GM21825 (cell line): ENCODE data around the gene BTBD18.
"Not testable (repeated sequence)": the region's sequence is repeated elsewhere in the genome, so short reads cannot be mapped to it uniquely, and the experiment has no call there.

Experiments
- ATAC-seq: cut with Tn5 transposase; IDR thresholded peaks from one replicate; pipeline ENCODE4 v1.9.1; 2021; ENCODE audit warnings: mild to moderate bottlenecking, moderate library complexity; ENCODE audit not compliant: unreplicated experiment

BTBD18 gene

DNA sequence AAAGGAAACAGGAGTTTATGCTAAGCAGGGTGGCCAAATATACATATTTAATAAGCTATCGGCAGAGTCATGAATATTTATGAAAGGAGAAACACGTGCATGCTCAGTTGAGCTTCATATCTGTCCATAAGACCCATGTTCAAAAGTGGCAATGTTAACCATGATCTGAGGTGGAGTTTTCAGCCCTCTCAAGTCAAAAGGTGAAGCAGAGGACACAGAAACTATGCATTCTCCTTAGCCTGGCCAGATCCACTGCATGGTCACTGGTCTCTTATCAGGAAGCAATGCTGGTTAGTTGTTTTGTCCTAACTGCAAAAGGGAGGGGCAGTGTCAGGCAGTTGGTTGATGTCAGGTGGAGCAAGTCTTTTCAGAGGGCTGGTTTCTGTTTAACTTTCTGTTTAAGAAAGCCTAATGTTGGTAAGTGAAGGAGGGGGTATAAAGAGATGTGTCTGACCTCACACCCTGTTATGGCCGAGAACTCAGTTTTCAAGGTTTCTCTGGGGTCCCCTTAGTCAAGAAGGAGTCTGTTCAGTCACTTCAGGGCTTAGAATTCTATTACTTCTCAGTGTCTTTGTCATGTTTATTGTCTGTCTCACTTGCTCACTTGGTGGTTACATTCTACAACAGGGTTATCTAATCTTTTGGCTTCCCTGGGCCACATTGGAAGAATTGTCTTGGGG is 15.9 kb downstream of the BTBD18 start:
- no peak for ATAC-seq

- no peak for ATAC-seq
Measured at GRCh38 chr11:57732661-57733060, 19.0 kb downstream of the BTBD18 start.

GRCh38 chr11:57729479-57729878 is 22.1 kb downstream of the BTBD18 start:
- no peak for ATAC-seq

DNA sequence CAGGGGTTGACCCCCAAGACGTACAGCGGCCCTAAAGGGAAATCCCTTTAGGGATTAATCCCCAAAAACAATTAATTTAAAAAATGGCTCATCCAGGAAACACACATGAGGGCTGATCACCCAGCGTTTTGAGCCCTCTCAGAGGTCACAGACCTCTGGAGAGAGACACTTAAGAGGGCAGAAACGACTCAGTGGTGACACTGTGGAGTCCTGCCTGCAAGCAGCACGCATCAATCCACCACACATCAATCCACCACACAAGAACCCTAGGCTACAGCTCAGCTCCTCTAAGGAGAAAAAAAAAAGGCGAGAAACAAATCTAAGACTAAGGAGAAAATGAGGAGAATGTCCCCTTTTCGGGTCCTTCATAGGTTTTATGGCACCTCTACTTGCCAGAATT is 22.8 kb downstream of the BTBD18 start:
- ATAC-seq, result no peak

GRCh38 chr11:57727185-57727584 is 24.4 kb downstream of the BTBD18 start:
- ATAC-seq, result no peak

GRCh38 chr11:57716726-57717125 is 34.9 kb downstream of the BTBD18 start:
- ATAC-seq, result not testable (repeated sequence)

GRCh38 chr11:57713835-57714234 is 37.8 kb downstream of the BTBD18 start:
- ATAC-seq, result no peak

DNA sequence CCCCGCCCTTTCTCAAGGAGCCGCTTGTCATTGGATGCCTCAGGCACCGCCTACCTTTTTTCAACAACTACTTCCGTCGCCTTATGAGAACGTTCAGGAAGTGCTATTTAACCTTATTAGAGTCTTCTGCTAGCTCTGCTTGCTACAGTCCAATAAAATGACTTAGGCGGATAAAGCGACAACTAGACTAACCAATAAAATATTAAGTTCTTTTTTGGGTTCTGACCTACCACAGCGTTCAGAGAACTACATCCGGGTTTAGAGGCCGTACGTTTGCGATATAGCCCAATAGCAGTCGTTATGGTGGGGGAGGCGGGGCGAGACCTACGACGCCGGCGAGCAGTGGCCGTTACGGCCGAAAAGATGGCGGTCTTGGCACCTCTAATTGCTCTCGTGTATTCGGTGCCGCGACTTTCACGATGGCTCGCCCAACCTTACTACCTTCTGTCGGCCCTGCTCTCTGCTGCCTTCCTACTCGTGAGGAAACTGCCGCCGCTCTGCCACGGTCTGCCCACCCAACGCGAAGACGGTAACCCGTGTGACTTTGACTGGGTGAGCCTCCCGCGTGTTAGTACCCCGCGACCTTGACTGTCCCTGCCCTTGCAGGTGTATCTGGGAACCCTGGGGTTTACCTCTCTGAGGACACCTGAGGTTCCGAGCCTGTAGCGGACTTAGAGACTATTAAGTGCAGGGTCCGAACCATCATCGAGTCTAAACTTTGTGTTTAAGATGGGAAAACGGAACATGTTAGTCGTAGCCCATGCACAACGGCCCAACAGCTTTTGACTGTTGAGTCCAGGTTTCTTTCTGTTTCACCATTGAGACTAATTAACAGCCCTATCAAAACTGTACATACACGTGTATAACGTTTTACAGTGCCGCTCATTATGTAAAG is 39.1 kb downstream of the BTBD18 start, which contains the start of gene TMX2:
TSS of gene TMX2 (plus strand) at position 338 of the 895 bp plus-strand sequence. CDS start at position 364, 26 bp downstream.
- peak; percentile 93 for ATAC-seq

DNA sequence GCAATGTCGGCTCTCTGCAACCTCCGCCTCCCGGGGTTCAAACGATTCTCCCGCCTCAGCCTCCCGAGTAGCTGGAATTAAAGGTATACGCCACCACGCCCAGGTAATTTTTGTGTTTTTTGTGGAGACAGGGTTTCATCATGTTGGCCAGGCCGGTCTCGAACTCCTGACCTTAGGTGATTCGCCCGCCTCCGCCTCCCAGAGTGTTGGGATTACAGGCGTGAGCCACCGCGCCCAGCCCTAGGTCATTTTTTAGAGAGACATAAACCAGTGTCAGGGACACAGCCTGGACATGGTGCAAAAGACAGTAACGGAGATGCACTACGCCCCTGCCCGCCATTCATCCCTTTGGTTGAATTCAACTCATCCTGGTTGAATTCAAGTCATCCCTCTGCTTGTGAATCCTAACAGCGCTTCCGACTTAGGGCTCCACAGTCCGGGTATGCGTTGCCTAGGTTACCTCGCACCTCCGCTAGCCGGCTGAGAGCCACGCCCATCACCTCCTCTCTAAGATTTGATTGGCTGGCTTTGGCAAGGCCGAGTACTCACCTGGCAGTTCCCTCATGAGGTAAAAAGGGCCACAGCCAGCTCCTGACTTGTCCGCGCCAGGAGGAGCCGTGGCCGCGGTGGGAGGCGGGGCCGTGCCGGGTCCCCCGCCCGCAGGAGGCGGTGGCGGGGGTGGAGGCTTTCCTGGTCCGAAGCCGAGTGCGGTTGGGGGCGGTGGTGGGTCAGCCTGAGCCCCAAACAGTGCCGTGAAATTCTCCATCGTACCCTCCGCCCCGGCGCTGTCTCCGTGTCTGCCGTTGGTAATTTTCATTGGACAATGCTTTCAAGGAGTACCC is 40.0 kb downstream of the BTBD18 start, which contains the start of gene MED19:
TSS of gene MED19 (minus strand) at position 802 of the 842 bp plus-strand sequence. CDS start at position 766, 36 bp downstream.
- ATAC-seq, result peak; percentile 42

- ATAC-seq, result no peak
Measured at GRCh38 chr11:57709802-57710367, 41.7 kb downstream of the BTBD18 start.

DNA sequence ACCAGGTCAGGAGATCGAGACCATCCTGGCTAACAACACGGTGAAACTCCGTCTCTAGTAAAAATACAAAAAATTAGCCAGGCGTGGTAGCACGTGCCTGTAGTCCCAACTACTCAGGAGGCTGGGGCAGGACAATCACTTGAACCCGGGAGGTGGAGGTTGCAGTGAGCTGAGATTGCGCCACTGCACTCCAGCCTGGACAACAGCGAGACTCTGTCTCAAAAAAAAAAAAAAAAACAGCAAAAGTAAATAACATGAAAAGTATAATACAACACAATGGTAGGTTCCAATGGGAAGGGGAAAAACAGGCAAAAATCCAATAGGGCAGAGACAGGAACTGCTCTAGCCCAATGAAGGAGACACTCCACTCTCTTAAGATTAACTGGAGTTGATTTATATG is 46.2 kb downstream of the BTBD18 start:
- not testable (repeated sequence) for ATAC-seq

DNA sequence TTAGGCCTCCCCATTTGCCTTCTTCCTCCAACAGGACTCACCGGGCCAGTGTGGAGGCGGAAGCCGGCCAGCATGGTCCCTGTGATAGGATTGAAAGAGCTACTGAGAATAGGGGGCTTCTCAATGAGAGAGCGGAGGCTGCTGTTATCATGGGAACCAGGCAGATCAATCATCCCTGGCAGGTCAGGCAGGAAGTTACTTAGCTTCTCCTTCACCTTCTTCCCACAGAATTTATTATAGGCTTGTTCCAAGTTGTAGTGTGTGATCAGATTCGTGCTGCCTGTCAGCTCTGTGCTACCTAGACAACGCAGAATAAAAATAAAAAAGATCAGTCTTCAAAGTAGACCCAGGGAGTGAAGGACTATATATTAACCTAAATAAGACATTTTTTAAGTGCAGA is 46.7 kb downstream of the BTBD18 start:
- no peak for ATAC-seq

- ATAC-seq, result no peak
Measured at GRCh38 chr11:57703341-57703740, 48.3 kb downstream of the BTBD18 start.

DNA sequence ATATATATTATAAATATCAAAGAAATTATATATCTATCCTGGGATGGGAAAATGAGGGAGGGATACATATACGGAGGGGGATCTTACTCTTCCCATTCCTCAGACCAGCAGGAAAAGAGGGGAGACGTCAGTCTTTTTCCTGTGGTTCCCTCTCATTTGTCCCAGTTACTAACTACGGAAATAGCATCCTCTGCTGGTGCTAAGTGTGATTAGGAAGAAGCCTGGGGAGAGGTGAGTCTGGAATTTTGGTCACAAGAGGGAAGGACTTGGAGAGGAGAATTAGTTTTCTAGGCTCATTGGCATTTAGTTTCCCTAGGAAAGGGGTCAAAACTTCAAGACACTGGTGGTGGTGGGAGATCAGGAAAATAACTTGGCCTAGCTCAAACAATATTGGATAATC is 51.2 kb downstream of the BTBD18 start:
- ATAC-seq, result no peak

DNA sequence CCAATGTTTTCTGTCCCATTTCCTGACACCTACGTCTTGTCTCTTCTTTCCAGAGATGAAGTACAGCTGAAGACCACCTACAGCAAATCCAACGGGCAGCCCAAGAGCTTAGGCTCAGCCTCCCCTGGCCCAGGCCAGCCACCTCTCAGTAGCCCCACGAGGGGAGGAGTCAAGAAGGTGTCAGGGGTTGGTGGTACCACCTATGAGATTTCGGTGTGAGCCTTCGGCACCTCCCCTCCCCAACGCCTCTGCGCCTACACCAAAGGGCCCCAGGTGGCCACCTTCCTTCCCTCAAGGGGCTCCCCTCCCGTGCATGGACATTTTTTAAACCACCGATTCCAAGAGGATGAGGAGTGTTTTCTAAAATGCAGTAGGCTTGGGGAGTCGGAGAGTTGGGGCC is 51.8 kb downstream of the BTBD18 start:
- ATAC-seq, result no peak

- ATAC-seq, result no peak
Measured at GRCh38 chr11:57698843-57699365, 52.7 kb downstream of the BTBD18 start.
